GM12874 (cell line): Measurements from ENCODE around the gene RPUSD3.

Source experiments
- CTCF ChIP-seq: IDR thresholded peaks from 2 replicates; pipeline ENCODE4 v1.5.1; 2011; ENCODE audit warnings: low read depth, mild to moderate bottlenecking, control low read depth, low read length, moderate library complexity; ENCODE audit not compliant: insufficient read depth

Gene RPUSD3

GRCh38 chr3:9795207-9795606 is 48.6 kb downstream of the RPUSD3 start:
- no peak for TF ChIP-seq CTCF

- TF ChIP-seq CTCF: no peak
Observed at GRCh38 chr3:9794400-9794799, 49.4 kb downstream of the RPUSD3 start.

- TF ChIP-seq CTCF: no peak
Observed at GRCh38 chr3:9793161-9793781, 50.5 kb downstream of the RPUSD3 start.

- TF ChIP-seq CTCF: no peak
Observed at GRCh38 chr3:9792405-9793160, 51.2 kb downstream of the RPUSD3 start, which contains the start of the genes ARPC4 and TADA3. ARPC4 (plus strand) TSS chr3:9793082; CDS start chr3:9793122, 40 bp downstream. TADA3 (minus strand) TSS chr3:9792473; CDS start chr3:9791466, 1,007 bp downstream.

- no peak for TF ChIP-seq CTCF
Observed at GRCh38 chr3:9791790-9792404, 51.9 kb downstream of the RPUSD3 start.

- no peak for TF ChIP-seq CTCF
Observed at GRCh38 chr3:9791127-9791526, 52.7 kb downstream of the RPUSD3 start.
